Activated CD4-positive, alpha-beta T cell treated with anti-CD3 and anti-CD28 coated beads, Interleukin-2, Interleukin-4, amounts not matched to agents 100 ng/mL and 50 ng/mL, durations not matched to agents 16 hours and 8 hours (primary cell): ENCODE measurements around the gene RUNX2.

Source experiments
- DNase-seq: peaks from one replicate; pipeline ENCODE4 v3.0.0-alpha.2; 2020; ENCODE audit warnings: low spot score

The RUNX2 gene

DNA sequence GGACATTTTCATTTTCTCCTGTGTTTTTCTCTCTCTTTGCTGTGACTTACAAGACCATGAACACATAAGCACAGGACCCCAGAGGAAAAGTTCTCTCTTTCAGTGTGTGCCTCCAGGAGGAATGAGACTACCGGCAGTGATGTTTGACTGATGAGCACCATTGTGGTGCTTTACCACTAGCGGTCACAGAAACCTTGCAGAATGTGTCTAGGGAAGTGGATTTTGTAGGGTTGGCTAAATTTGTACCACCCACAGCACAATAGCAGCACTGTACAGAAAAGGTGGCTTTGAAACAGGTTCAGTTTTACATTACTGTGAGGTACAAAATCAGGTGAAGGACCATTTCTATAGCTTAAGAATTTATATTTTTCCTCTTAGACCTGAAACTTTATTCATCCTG, 351.5 kb downstream of the RUNX2 start:
- no peak for DNase-seq

GRCh38 chr6:45681860-45682511, 353.9 kb downstream of the RUNX2 start:
- DNase-seq: peak; percentile 89

DNA sequence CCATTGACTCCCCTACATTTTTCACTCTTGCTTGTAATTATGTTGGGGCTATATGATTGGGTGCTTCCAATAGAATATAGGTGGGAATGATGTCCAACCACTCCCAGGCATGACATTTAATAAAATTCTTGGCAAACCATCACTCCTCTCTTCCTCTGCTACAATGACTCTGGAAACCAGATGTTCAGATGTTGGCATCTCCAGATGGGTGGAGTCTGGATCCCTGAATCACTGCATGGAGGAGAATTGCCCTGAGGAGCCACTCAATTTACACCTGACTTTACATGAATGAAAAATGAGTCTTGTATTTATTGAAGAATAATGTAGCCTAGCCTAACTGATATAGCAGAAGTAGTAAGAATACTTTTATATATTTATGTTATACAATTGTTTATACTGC, 356.3 kb downstream of the RUNX2 start:
- no peak for DNase-seq

DNA sequence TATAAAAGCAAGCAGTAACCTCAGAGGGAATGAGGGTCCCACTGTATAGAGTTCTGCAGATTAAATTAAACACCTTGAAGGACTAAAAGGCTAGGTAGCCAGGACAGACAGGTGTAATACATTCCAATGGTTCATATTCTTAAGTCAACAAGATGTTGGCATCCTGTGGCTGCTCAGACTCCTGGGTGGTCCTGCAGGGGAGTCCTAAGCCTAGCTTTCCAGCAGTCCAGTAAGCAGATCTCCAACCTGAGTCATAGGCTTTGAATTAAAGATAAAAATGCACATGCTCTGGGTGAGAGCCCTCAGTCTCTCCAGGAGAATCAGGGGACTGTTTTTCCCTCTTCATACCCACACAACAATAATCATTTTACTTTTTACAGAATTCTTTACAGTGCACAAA, 356.9 kb downstream of the RUNX2 start:
- no peak for DNase-seq

DNA sequence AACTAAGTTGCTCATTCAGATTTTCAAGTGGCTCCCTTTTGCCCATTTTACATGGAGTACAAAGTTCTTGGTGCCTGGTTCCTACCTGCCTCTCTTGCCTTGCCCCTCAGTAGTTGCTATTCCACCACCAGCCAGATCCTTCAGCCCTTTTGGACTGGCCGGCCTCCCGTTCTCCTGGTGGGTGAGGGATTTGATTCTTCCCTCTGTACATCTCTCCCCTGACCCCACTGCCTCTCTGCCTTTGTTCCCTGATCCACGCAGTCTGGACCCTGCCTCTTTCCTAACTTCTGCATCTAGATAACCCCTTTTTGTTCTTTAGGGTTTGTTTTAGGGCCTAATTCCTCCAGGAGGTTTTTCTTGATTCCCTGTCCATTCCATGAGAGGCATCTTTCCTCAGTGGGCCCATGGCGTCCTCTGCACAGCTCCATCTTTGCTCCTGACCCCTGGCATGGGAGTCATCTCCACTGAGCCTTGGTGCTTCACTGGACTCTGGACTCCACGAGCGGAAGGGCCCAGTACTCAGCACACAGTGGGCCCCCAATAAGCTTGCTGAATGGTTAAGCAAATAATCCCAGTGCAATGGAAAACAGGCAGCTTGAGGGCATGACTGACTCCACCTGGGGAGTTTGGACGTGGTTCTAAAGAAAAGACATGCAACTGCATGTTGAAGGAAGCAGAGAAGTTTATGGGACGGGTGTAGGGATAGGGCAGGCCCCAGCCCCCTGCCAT, 358.9 kb downstream of the RUNX2 start:
- DNase-seq: no peak

GRCh38 chr6:45687570-45687969, 359.4 kb downstream of the RUNX2 start:
- DNase-seq: no peak

GRCh38 chr6:45688180-45688579, 360.1 kb downstream of the RUNX2 start:
- DNase-seq: no peak

- no peak for DNase-seq
Measured at GRCh38 chr6:45689926-45690615, 361.9 kb downstream of the RUNX2 start.

- no peak for DNase-seq
Measured at GRCh38 chr6:45690846-45691245, 362.7 kb downstream of the RUNX2 start.

DNA sequence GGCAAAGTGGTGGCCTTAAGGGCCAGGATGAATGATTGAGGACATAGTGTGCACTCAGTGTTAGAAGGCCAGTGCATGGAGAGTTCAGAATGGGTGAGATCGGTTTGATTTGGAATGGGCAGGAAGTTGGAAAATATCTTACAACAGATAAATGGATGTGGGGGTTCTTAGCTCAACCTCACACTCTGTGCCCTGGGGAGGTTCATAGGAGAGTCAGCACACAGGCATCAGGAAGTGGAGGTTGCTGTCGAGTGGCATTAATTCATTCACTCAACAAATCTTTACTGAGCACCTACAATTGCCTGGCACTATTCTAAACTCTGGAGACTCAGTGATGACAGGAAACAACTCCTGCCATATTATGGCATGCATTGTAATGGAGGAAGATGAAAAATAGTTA, 363.3 kb downstream of the RUNX2 start:
- DNase-seq: no peak

DNA sequence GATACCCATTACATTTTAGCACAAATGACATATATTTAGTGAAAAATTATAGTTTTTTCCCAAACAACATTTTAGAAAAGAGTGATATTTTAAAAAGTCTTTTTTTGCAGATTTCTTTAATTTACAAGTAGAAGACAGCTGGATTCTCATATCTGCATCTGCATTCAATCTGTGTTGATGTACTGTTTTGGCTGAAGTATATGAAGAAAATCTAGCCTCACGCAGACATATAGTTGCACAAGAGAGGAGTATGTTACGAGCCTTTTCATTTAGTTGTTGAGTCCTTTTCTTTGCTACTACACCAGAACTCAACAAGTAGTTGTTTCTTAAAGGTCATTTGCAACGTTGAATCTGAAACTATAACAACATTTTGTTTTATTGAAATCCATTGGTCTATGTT, 363.9 kb downstream of the RUNX2 start:
- DNase-seq: no peak

DNA sequence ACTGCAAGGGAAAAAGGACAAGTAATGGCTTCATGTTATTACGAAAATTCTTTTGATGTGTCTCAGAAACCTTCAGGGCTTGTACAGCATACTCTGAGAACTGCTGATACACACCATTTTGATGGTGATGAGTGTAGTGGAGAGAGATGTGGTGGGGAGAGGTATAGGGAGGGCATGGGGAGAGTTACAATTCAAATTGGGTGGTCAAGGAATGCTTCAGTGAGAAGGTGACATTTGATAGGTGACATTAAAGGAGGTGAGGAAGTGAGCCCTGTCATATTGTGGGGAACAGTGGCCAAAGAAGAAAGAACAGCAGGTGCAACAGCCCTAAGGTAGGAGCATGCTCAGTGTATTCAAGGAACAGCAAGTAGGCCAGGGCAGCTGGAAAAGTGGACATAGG, 368.6 kb downstream of the RUNX2 start:
- DNase-seq: no peak

GRCh38 chr6:45697605-45698004, 369.5 kb downstream of the RUNX2 start:
- no peak for DNase-seq

- no peak for DNase-seq
Measured at GRCh38 chr6:45698046-45698445, 369.9 kb downstream of the RUNX2 start.

- no peak for DNase-seq
Measured at GRCh38 chr6:45699663-45700062, 371.5 kb downstream of the RUNX2 start.

- DNase-seq: no peak
Measured at GRCh38 chr6:45702849-45703739, 375.0 kb downstream of the RUNX2 start.

GRCh38 chr6:45704056-45704800, 376.1 kb downstream of the RUNX2 start:
- no peak for DNase-seq

DNA sequence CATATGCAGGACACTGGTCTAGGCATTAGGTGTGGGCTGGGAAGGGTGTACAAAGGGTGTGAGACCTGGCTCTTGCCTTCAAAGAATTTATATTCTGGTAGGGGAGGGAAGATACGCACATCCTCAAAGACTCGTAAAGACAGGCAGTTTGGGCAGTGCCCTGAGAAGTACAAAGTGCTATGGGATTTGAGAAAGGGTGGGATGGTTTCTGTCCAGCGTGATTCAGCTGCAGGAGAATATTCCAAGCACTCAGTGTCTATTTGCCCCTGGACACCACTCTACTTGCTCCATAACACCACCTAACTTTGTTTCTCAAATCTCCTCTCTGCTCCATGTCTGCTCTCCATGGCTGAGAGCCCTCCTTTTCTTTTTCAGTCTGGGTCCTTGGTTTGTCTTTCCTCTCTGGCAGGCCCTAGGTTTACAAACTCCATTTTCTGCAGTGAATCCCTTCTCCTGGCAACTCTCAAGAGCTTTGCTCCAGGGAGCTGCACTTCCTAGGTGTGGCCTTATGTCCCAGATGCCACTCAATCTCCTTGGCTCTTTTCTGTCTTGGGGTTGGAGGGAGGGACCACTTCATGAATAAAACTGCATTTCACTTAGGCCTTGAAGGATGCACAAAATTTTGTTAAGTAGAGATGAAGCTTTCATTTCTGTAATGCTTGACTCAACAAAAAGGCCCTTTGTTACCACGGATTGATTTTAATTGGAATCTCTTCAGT, 377.2 kb downstream of the RUNX2 start:
- no peak for DNase-seq

- peak; percentile 67 for DNase-seq
Measured at GRCh38 chr6:45706319-45706718, 378.2 kb downstream of the RUNX2 start.

GRCh38 chr6:45707176-45707575, 379.0 kb downstream of the RUNX2 start:
- peak; percentile 63 for DNase-seq

GRCh38 chr6:45709781-45710220, 381.7 kb downstream of the RUNX2 start:
- peak; percentile 93 for DNase-seq
